ENCODE results near the gene CDH11. TPM values are rescaled to one million over a fixed set of nuclear protein-coding genes. Genes with fewer than 3 reads are reported as not detected.

The CDH11 gene
- total and polyA plus RNA-seq, 10 of the 15 experiments (the other 5 are each of a cell fraction or from before 2014, with no cell fraction given): 0.31 to 9.7 (median 0.87) TPM

DNA sequence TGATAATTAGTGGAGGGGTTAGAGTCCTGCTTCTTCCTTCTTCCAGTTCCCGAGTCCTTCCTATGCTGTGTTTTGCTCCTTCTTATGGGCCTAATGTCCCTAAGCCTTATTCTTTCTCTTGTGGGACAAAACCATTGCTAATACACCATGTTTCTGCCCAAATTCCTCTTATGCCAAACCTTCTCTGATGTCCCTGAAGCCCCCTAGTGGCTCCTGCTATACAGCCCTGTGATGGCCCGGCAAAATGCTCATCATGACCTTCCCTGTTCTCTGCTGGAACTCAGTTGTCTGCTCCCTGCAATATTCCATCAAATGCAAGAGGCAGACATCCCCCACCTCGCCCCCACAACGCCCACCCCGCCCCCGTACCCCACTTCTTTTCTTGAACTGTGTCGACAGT lies 171.6 kb downstream of the CDH11 start:
- H3K79me2 ChIP-seq (ENCODE audit: control insufficient read depth, insufficient read depth, low read length): no peaks in the 10 kb centered on the region
- H3K27ac ChIP-seq (ENCODE audit: control insufficient read depth, insufficient read depth): no peak overlapping the region
- FAIRE-seq: no peak
- intact Hi-C loops (cut with micrococcal nuclease; ENCODE audit: unreplicated experiment) (no loop called here), in situ Hi-C loops (cut with MboI) (no loop called here)
- RAD21 ChIA-PET (ENCODE audit: unreplicated experiment): no interaction called here
- CTCF ChIA-PET: no interaction called here
- no peak overlapping the region for H2AFZ ChIP-seq (ENCODE audit: control insufficient read depth, low read depth, low read length)
- H4K20me1 ChIP-seq (ENCODE audit: control insufficient read depth, insufficient read depth): no peaks in the 10 kb centered on the region
- no peaks in the 10 kb centered on the region for H3K36me3 ChIP-seq (ENCODE audit: control insufficient read depth in 2 of 2, insufficient read depth in 2 of 2, low read length in 1 of 2)
- TF ChIP-seq MEF2B (IDR thresholded peaks at IDR 0.05; ENCODE audit: partially characterized antibody, poor library complexity, severe bottlenecking): no peak
- no peak for TF ChIP-seq CREB1 (IDR thresholded peaks at IDR 0.05; ENCODE audit: low read depth)
- no peak for TF ChIP-seq CEBPB (IDR thresholded peaks at IDR 0.05; ENCODE audit: borderline replicate concordance in 1 of 2, low read depth in 2 of 2, low read length in 2 of 2)
- TF ChIP-seq MYC (IDR thresholded peaks at IDR 0.05; ENCODE audit: insufficient read depth, insufficient read length, insufficient replicate concordance, low read length, severe bottlenecking): no peak
- no peak for TF ChIP-seq RAD21 (IDR thresholded peaks at IDR 0.05; ENCODE audit: insufficient read depth, low read depth, low read length)
- no peak for TF ChIP-seq NR2C1 (IDR thresholded peaks at IDR 0.05)
- TF ChIP-seq SMAD5 (IDR thresholded peaks at IDR 0.05; ENCODE audit: low read depth): no peak
- no peak for TF ChIP-seq MTA2 (IDR thresholded peaks at IDR 0.05; ENCODE audit: low read depth)
- TF ChIP-seq IKZF2 (IDR thresholded peaks at IDR 0.05): no peak
- no peak for TF ChIP-seq EED (IDR thresholded peaks at IDR 0.05; ENCODE audit: low read depth)
- TF ChIP-seq SUPT20H (IDR thresholded peaks at IDR 0.05; ENCODE audit: borderline replicate concordance, control insufficient read depth, low read depth, low read length): no peak
- TF ChIP-seq CUX1 (IDR thresholded peaks at IDR 0.05; ENCODE audit: insufficient replicate concordance, low read depth, low read length): no peak
- TF ChIP-seq SP1 (IDR thresholded peaks at IDR 0.05; ENCODE audit: low read depth, low read length): no peak
- no peak for TF ChIP-seq BRCA1 (IDR thresholded peaks at IDR 0.05; ENCODE audit: low read depth, low read length)
- no peak for TF ChIP-seq RUNX3 (IDR thresholded peaks at IDR 0.05; ENCODE audit: low read length)
- no peak for TF ChIP-seq SMC3 (IDR thresholded peaks at IDR 0.05; ENCODE audit: borderline replicate concordance, low read length)
- H3K4me2 ChIP-seq (ENCODE audit: control insufficient read depth, insufficient read depth): no peak overlapping the region
- peak; percentile 31; the same call in 1 of the 3 replicates for ATAC-seq
- SMC1A ChIA-PET (ENCODE audit: uncharacterized antibody, unreplicated experiment): interaction anchor here (0.7 to 1.1 kb wide), 2 partner anchors 10 to 24 kb away, joined by 3 to 4 read pairs; no protein-coding TSS in a partner anchor
- no peaks in the 10 kb centered on the region for H3K9me3 ChIP-seq (replicated peaks; ENCODE audit: control insufficient read depth, insufficient read depth, low read length)
- no peaks in the 10 kb centered on the region for H3K4me1 ChIP-seq (ENCODE audit: control insufficient read depth, insufficient read depth, low read length)
- no peak for DNase-seq (ENCODE audit: low read depth, low spot score)
- H3K4me3 ChIP-seq: no peak overlapping the region
- 0% methylated on average over 6 of the region's 7 CpGs for WGBS (ENCODE audit: insufficient coverage, insufficient replicate concordance, low lambda C conversion rate, missing lambda C conversion rate)
- no peaks in the 10 kb centered on the region for H3K27me3 ChIP-seq (replicated peaks in 1 of 2; ENCODE audit: control insufficient read depth in 2 of 2, insufficient read depth in 2 of 2, low read length in 1 of 2)
- POLR2A ChIA-PET: no interaction called here
- no peak overlapping the region for H3K9ac ChIP-seq (ENCODE audit: control insufficient read depth, insufficient read depth, low read length)
- BruUV-seq (replicated peaks): no TSS peak

Data from GM12878 (cell line).